ENCODE results near the gene VSIG2.

VSIG2 gene

GRCh38 chr11:124707829-124708228 lies 44.2 kb downstream of the VSIG2 start:
- no peak overlapping the region for H3K4me3 ChIP-seq (ENCODE audit: low read depth, low read length)
- TF ChIP-seq, protein P1, sequence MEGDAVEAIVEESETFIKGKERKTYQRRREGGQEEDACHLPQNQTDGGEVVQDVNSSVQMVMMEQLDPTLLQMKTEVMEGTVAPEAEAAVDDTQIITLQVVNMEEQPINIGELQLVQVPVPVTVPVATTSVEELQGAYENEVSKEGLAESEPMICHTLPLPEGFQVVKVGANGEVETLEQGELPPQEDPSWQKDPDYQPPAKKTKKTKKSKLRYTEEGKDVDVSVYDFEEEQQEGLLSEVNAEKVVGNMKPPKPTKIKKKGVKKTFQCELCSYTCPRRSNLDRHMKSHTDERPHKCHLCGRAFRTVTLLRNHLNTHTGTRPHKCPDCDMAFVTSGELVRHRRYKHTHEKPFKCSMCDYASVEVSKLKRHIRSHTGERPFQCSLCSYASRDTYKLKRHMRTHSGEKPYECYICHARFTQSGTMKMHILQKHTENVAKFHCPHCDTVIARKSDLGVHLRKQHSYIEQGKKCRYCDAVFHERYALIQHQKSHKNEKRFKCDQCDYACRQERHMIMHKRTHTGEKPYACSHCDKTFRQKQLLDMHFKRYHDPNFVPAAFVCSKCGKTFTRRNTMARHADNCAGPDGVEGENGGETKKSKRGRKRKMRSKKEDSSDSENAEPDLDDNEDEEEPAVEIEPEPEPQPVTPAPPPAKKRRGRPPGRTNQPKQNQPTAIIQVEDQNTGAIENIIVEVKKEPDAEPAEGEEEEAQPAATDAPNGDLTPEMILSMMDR (IDR thresholded peaks at IDR 0.05; ENCODE audit: low read depth, low read length, missing control alignments): no peak
- DNase-seq (ENCODE audit: low read depth): no peak

- DNase-seq (ENCODE audit: low read depth): no peak
- TF ChIP-seq, protein P1 (IDR thresholded peaks at IDR 0.05; ENCODE audit: low read depth, low read length, missing control alignments): no peak
- H3K4me3 ChIP-seq (ENCODE audit: low read depth, low read length): no peak overlapping the region
Measured at GRCh38 chr11:124700028-124700427, 52.0 kb downstream of the VSIG2 start.

- no peak overlapping the region for H3K4me3 ChIP-seq (ENCODE audit: low read depth, low read length)
- no peak for DNase-seq (ENCODE audit: low read depth)
- TF ChIP-seq, protein P1 (IDR thresholded peaks at IDR 0.05; ENCODE audit: low read depth, low read length, missing control alignments): no peak
Measured at GRCh38 chr11:124699547-124699946, 52.5 kb downstream of the VSIG2 start.

Data from GM12864 (cell line).